CD8-positive, alpha-beta memory T cell (primary cell): ENCODE data around the gene DNTTIP2. TPM values are rescaled to one million over a fixed set of nuclear protein-coding genes. Genes with fewer than 3 reads are reported as not detected.

Source experiments
- CTCF ChIA-PET: fragments of 350-600 bp; sonication (Branson Sonifier 250); formaldehyde crosslinking; loops from one replicate; lab custom pipeline; 2021; ENCODE audit warnings: antibody characterized with exemption; lab: Charles Lee
- POLR2A ChIA-PET: fragments of 350-600 bp; sonication (Branson Sonifier 250); formaldehyde crosslinking; loops from one replicate; lab custom pipeline; 2021; ENCODE audit warnings: antibody characterized with exemption; lab: Charles Lee
- DNase-seq, 5 donors: peaks; one replicate each; pipeline versions ENCODE4 v3.0.0 to v3.0.0-alpha.2; 2020 to 2022; ENCODE audit warnings: mixed read lengths in 1 of 5
- H3K27ac ChIP-seq: one replicate; pipeline ENCODE4 v1.7.0; 2013; ENCODE audit warnings: low read depth, mild to moderate bottlenecking, low read length, moderate library complexity
- H3K27me3 ChIP-seq: 2 replicates; pipeline ENCODE4 v1.7.0; 2013; ENCODE audit warnings: low read length, mild to moderate bottlenecking; ENCODE audit not compliant: insufficient read depth, poor library complexity, severe bottlenecking
- H3K36me3 ChIP-seq: 2 replicates; pipeline ENCODE4 v1.7.0; 2013; ENCODE audit warnings: mild to moderate bottlenecking, low read length, moderate library complexity; ENCODE audit not compliant: insufficient read depth
- H3K4me1 ChIP-seq: 2 replicates; pipeline ENCODE4 v1.7.0; 2013; ENCODE audit warnings: mild to moderate bottlenecking, low read length, moderate library complexity; ENCODE audit not compliant: insufficient read depth
- H3K4me3 ChIP-seq: 2 replicates; pipeline ENCODE4 v1.7.0; 2013; ENCODE audit warnings: mild to moderate bottlenecking, low read length
- H3K9me3 ChIP-seq: 2 replicates; pipeline ENCODE4 v1.7.0; 2013; ENCODE audit warnings: mild to moderate bottlenecking, low read length
- H3K27ac Mint-ChIP-seq, 8 donors: one replicate each; pipeline ENCODE4 v1.8.0; 2020 to 2021; ENCODE audit warnings: mixed read lengths in 8 of 8, mild to moderate bottlenecking in 6 of 8, inconsistent platforms in 3 of 8, moderate library complexity in 3 of 8
- H3K27me3 Mint-ChIP-seq, 2 donors: one replicate each; pipeline ENCODE4 v1.8.0; 2020 to 2021; ENCODE audit warnings: mixed read lengths in 2 of 2, mild to moderate bottlenecking in 1 of 2, moderate library complexity in 1 of 2
- H3K36me3 Mint-ChIP-seq, 3 donors: one replicate each; pipeline ENCODE4 v1.8.0; 2020 to 2021; ENCODE audit warnings: mixed read lengths in 3 of 3, inconsistent platforms in 1 of 3, mild to moderate bottlenecking in 1 of 3
- H3K4me1 Mint-ChIP-seq, 3 donors: one replicate each; pipeline ENCODE4 v1.8.0; 2020 to 2021; ENCODE audit warnings: mixed read lengths in 3 of 3, inconsistent platforms in 1 of 3, mild to moderate bottlenecking in 1 of 3
- H3K4me3 Mint-ChIP-seq, 7 donors: one replicate each; pipeline ENCODE4 v1.8.0; 2020 to 2021; ENCODE audit warnings: mixed read lengths in 7 of 7, mild to moderate bottlenecking in 6 of 7, moderate library complexity in 4 of 7, inconsistent platforms in 2 of 7
- H3K9me3 Mint-ChIP-seq, 5 donors: one replicate each; pipeline ENCODE4 v1.8.0; 2020 to 2022; ENCODE audit warnings: mixed read lengths in 5 of 5, mild to moderate bottlenecking in 3 of 5, moderate library complexity in 2 of 5, inconsistent platforms in 1 of 5
- polyA plus RNA-seq: library from polyadenylated mRNA; unstranded; fragments of 300-500 nt; fragmentation: Illumina TruSeq; gene quantifications from one replicate; pipeline ENCODE4 v1.2.3, GENCODE V29; 2021
- total RNA-seq, 2 experiments: library from RNA; stranded (reverse); gene quantifications; one replicate each; pipeline ENCODE4 v1.2.3, GENCODE V29; 2021

The DNTTIP2 gene
- total and polyA plus RNA-seq, 3 experiments from 2014 or later = 87.5 to 109 (median 100) TPM

DNA sequence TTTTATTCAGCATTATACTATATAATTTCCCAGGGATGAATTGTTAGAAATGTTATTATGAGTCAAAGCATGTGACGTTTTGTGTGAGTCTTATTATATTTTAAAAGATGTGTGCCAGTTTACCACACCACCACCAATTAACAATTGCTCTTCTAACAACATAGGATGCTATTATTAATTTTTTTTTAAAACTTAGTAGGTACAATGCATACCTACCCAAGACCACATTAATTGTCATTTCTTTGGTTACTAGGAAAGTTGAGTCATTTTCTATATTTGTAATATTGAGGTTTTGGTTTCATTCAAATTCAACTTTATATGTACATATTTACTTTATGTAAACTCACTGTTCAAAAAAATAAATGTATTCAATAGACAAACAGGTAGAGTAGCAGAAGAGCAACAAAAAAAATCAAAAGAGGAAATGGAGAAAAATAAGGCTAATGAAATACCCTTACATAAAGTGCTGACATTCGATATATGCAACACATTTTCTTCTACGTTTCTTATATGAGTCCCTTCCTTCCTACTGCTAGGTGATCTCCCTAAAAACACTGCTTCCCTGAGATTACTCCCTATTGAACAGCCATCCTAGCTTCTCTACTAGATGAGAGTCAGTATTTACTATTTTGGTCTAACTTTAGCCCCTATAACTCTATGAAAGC is 20.7 kb upstream of the DNTTIP2 start:
- Histone ChIP-seq H3K4me3 (no peak overlapping the region), H3K9me3 (no peaks in the 10 kb centered on the region), H3K27ac (no peak overlapping the region), H3K4me1 (peaks cover 11% of the 10 kb centered on the region), H3K27me3 (no peaks in the 10 kb centered on the region), H3K36me3 (no peaks in the 10 kb centered on the region)
- ChIA-PET POLR2A (no interaction called here), CTCF (no interaction called here)
- Mint-ChIP-seq H3K27ac (peak overlapping the region in 4 of 8 donors; percentile 14 to 81 (median 41)), H3K27me3 (no peaks in the 10 kb centered on the region), H3K9me3 (no peaks in the 10 kb centered on the region), H3K4me1 (peaks cover 13 to 17% (median 16%) of the 10 kb centered on the region in 3 donors), H3K4me3 (no peak overlapping the region), H3K36me3 (peaks cover 0 to 49% (median 10%) of the 10 kb centered on the region in 3 donors)
- no peak for DNase-seq

DNA sequence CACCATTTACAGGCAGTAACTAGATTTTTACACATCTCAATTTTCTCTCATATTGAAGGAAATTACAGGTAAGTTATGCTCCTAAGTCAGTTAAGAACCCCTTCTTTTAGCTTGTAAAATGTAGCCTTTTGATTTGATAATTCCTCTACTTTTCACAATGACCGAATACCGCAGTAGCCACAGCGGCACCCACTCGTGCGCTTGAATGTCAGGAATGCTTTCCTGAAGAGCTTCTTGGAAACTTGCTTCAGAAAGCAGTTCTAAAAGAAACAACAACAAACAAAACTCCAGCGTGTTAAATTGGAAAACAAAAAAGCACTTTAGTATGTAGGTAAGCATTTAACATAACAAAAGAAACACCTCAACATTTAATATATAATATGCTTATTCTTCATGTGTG is 9.9 kb upstream of the DNTTIP2 start:
- CTCF ChIA-PET = no interaction called here
- Mint-ChIP-seq H3K4me1 (no peaks in the 10 kb centered on the region), H3K36me3 (peaks cover 0 to 44% (median 5%) of the 10 kb centered on the region in 3 donors), H3K9me3 (no peaks in the 10 kb centered on the region), H3K27me3 (no peaks in the 10 kb centered on the region), H3K4me3 (no peak overlapping the region), H3K27ac (no peak overlapping the region)
- Histone ChIP-seq H3K36me3 (peaks cover 3% of the 10 kb centered on the region), H3K4me3 (no peak overlapping the region), H3K27ac (no peak overlapping the region), H3K9me3 (no peaks in the 10 kb centered on the region), H3K27me3 (no peaks in the 10 kb centered on the region), H3K4me1 (no peaks in the 10 kb centered on the region)
- no peak for DNase-seq
- POLR2A ChIA-PET = no interaction called here

DNA sequence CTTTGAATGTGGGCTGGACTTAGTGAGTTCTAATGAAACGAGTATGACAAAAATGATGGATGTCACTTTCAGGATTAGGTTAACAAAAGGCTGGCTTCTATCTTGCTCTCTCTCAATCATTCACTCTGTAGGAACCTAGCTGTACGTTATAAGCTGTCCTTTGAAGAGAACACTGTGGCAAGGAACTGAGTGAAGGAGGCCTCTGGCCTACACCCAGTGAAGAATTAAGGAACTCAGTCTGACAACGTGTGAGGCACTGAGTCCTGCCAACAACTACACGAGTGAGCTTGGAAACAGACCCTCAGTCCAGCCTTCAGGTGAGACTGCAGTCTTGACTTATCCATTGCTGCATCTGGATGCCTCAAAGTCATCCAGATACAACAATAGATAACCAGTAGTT is 3.3 kb upstream of the DNTTIP2 start:
- Mint-ChIP-seq H3K4me1 (peaks cover 21 to 31% (median 27%) of the 10 kb centered on the region in 3 donors), H3K9me3 (no peaks in the 10 kb centered on the region), H3K27me3 (no peaks in the 10 kb centered on the region), H3K27ac (no peak overlapping the region), H3K36me3 (peaks cover 0 to 22% (median 6%) of the 10 kb centered on the region in 3 donors), H3K4me3 (no peak overlapping the region)
- Histone ChIP-seq H3K36me3 (no peaks in the 10 kb centered on the region), H3K4me3 (no peak overlapping the region), H3K27me3 (no peaks in the 10 kb centered on the region), H3K27ac (no peak overlapping the region), H3K9me3 (no peaks in the 10 kb centered on the region), H3K4me1 (peaks cover 20% of the 10 kb centered on the region)
- ChIA-PET POLR2A (no interaction called here), CTCF (interaction anchor here (1.8 kb wide), 1 partner anchor 36 kb away, joined by 5 read pairs; no protein-coding TSS in a partner anchor)
- no peak for DNase-seq

DNA sequence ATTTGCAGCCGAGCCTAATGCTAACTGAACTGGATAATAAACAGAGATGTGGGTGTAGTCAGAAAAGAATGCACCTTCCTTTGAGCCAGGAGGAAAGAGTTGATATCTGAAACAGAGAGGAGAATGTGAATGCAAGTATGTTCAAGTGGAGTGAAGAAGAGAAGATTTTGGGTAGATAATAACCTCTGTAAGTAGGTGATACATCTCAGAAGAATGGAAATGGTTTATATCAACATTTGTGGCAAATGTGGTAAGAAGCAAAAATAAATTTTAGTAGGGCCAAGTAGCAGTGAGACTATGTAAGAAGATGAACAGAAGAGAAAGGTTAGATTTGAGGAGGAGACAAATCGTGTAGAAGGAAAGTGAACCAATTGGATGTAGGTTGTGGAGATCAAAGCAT is 1.7 kb upstream of the DNTTIP2 start:
- ChIA-PET CTCF (interaction anchor here (2.9 kb wide), 2 partner anchors 29 to 35 kb away, joined by 12 to 17 read pairs; partner anchors contain the start of gene GCLM), POLR2A (no interaction called here)
- no peak for DNase-seq
- H3K4me1 ChIP-seq = peaks cover 34% of the 10 kb centered on the region
- H3K27ac ChIP-seq = no peak overlapping the region
- H3K4me3 Mint-ChIP-seq = peak overlapping the region in 5 of 7 donors; percentile 7 to 41 (median 37)
- no peaks in the 10 kb centered on the region for H3K9me3 ChIP-seq
- peaks cover 6% of the 10 kb centered on the region for H3K36me3 ChIP-seq
- peak overlapping the region in 6 of 8 donors; percentile 7 to 89 (median 54) for H3K27ac Mint-ChIP-seq
- H3K27me3 ChIP-seq = no peaks in the 10 kb centered on the region
- H3K27me3 Mint-ChIP-seq = no peaks in the 10 kb centered on the region
- no peaks in the 10 kb centered on the region for H3K9me3 Mint-ChIP-seq
- peaks cover 5 to 33% (median 12%) of the 10 kb centered on the region in 3 donors for H3K36me3 Mint-ChIP-seq
- peaks cover 32 to 44% (median 40%) of the 10 kb centered on the region in 3 donors for H3K4me1 Mint-ChIP-seq
- H3K4me3 ChIP-seq = no peak overlapping the region

DNA sequence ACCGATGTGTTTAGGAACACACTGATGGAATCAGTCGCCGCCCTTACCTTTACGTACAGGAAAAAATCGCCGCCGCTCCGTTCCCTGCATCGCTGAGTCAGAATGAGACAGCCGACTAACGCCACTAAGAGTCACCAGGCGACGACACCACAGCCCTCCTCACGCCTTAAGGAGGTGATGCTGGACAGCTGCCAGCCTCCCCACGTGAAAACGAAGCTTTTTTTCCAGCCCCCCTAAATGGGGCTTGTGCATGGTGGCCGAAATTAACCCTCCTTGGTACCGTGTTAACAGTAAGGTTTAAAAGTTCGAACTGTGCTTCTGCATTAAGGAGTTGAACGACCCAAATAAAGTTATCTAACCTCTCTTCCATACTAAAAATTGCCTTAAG is 511 bp downstream of the DNTTIP2 start:
- Mint-ChIP-seq H3K27ac (peak overlapping the region; percentile 95 to 99 (median 98)), H3K9me3 (no peaks in the 10 kb centered on the region), H3K4me1 (peaks cover 48 to 62% (median 59%) of the 10 kb centered on the region in 3 donors), H3K4me3 (peak overlapping the region; percentile 85 to 99 (median 95)), H3K36me3 (peaks cover 11 to 55% (median 16%) of the 10 kb centered on the region in 3 donors), H3K27me3 (no peaks in the 10 kb centered on the region)
- Histone ChIP-seq H3K27me3 (no peaks in the 10 kb centered on the region), H3K36me3 (peaks cover 19% of the 10 kb centered on the region), H3K4me3 (peak overlapping the region; percentile 97), H3K9me3 (no peaks in the 10 kb centered on the region), H3K4me1 (peaks cover 34% of the 10 kb centered on the region), H3K27ac (peak overlapping the region; percentile 98)
- POLR2A ChIA-PET = interaction anchor here (1.4 to 2.5 kb wide), 4 partner anchors 30 to 33 kb away, joined by 3 to 32 read pairs (median 14); partner anchors contain the start of gene GCLM
- CTCF ChIA-PET = interaction anchor here (1.0 to 2.9 kb wide), 6 partner anchors 25 to 339 kb away, joined by 3 to 17 read pairs (median 4); partner anchors contain the start of gene GCLM
- peak in 4 of 5 donors; percentile 63 to 79 (median 65) for DNase-seq

DNA sequence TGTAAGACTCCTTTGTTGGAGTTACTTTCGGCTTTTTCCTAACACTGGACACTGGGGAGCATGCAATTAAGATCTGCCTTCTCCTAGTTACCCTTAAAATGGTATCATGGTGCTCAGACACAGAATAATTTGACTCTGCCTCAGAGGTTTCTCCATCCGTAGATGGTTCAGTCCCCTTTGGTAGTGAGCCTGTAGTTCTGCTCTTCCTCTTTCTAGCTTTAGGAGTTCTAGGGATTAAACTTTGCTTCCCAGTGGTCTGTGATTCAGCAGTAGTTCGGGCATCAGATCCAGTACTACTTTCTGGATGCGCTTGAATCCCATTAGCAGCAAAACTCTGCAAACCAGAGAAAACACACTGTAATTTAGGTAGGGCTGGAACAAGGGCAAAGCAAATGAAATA is 1.5 kb downstream of the DNTTIP2 start:
- Mint-ChIP-seq H3K36me3 (peaks cover 11 to 59% (median 13%) of the 10 kb centered on the region in 3 donors), H3K27me3 (no peaks in the 10 kb centered on the region), H3K27ac (peak overlapping the region; percentile 68 to 99 (median 98)), H3K9me3 (no peaks in the 10 kb centered on the region), H3K4me3 (peak overlapping the region; percentile 85 to 99 (median 95)), H3K4me1 (peaks cover 45 to 57% (median 56%) of the 10 kb centered on the region in 3 donors)
- Histone ChIP-seq H3K9me3 (no peaks in the 10 kb centered on the region), H3K27ac (peak overlapping the region; percentile 17), H3K36me3 (peaks cover 25% of the 10 kb centered on the region), H3K4me1 (peaks cover 34% of the 10 kb centered on the region), H3K4me3 (no peak overlapping the region), H3K27me3 (no peaks in the 10 kb centered on the region)
- CTCF ChIA-PET = interaction anchor here (1.0 to 1.1 kb wide), 2 partner anchors 33 to 248 kb away, joined by 3 read pairs; no protein-coding TSS in a partner anchor
- no peak for DNase-seq
- POLR2A ChIA-PET = interaction anchor here (1.0 to 2.5 kb wide), 3 partner anchors 31 to 32 kb away, joined by 5 to 32 read pairs (median 23); partner anchors contain the start of gene GCLM

DNA sequence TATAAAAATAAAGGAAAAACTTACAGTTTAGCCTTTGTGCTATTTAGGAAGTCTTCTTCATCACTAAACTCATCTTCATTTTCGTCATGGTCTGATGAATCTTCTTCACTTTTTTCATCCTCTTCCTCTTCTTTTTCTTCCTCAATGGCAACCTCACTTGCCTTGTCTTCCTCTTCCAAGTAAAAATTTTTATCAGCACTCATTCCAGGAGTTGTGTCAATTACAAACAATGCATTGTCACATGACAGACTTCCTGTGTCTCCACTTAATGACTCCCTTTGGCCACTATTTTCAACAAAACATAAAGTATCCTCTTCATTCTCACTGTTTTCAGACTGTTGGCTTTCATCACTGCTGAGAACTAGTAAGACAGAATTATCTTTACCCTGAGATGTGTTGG is 2.8 kb downstream of the DNTTIP2 start:
- Mint-ChIP-seq H3K27me3 (no peaks in the 10 kb centered on the region), H3K4me3 (peak overlapping the region; percentile 47 to 96 (median 82)), H3K9me3 (no peaks in the 10 kb centered on the region), H3K36me3 (peaks cover 18 to 72% (median 24%) of the 10 kb centered on the region in 3 donors), H3K27ac (peak overlapping the region; percentile 62 to 99 (median 96)), H3K4me1 (peaks cover 45 to 57% (median 56%) of the 10 kb centered on the region in 3 donors)
- Histone ChIP-seq H3K9me3 (no peaks in the 10 kb centered on the region), H3K36me3 (peaks cover 38% of the 10 kb centered on the region), H3K27ac (no peak overlapping the region), H3K27me3 (no peaks in the 10 kb centered on the region), H3K4me3 (no peak overlapping the region), H3K4me1 (peaks cover 34% of the 10 kb centered on the region)
- ChIA-PET CTCF (no interaction called here), POLR2A (no interaction called here)
- DNase-seq = no peak
